HG03558 (cell line): ENCODE results near the gene CENPT.
A peak's percentile ranks its signal among the peaks of the same experiment; 100 is the strongest.
"Not testable (repeated sequence)": the region's sequence is repeated elsewhere in the genome, so short reads cannot be mapped to it uniquely, and the experiment has no call there.

ENCODE experiments used
- ATAC-seq: cut with Tn5 transposase; IDR thresholded peaks from one replicate; pipeline ENCODE4 v1.9.1; 2021; ENCODE audit warnings: moderate number of reproducible peaks; ENCODE audit not compliant: unreplicated experiment; ENCODE audit errors: extremely low read depth

The CENPT gene

GRCh38 chr16:67855789-67856188 is 8.3 kb upstream of the CENPT start:
- ATAC-seq = no peak

GRCh38 chr16:67853670-67854069 is 6.2 kb upstream of the CENPT start:
- no peak for ATAC-seq

GRCh38 chr16:67848118-67848517 is 625 bp upstream of the CENPT start:
- no peak for ATAC-seq

- ATAC-seq = peak; percentile 39
Measured at GRCh38 chr16:67846320-67847063, 1.0 kb downstream of the CENPT start, which contains the start of gene NUTF2. NUTF2 (plus strand) TSS chr16:67846933; CDS start chr16:67865131, 18,198 bp downstream.

GRCh38 chr16:67846063-67846319 is 1.5 kb downstream of the CENPT start:
- no peak for ATAC-seq

GRCh38 chr16:67845291-67846062 is 2.0 kb downstream of the CENPT start:
- no peak for ATAC-seq

- no peak for ATAC-seq
Measured at GRCh38 chr16:67844497-67844896, 3.0 kb downstream of the CENPT start.

GRCh38 chr16:67843343-67843765 is 4.1 kb downstream of the CENPT start:
- ATAC-seq = no peak

- no peak for ATAC-seq
Measured at GRCh38 chr16:67842509-67843342, 4.8 kb downstream of the CENPT start.

GRCh38 chr16:67841816-67842508 is 5.5 kb downstream of the CENPT start, which contains the start of gene THAP11:
THAP11 (plus strand) TSS chr16:67842320; CDS start chr16:67842555, 235 bp downstream.
- ATAC-seq = peak; percentile 26

- ATAC-seq = no peak
Measured at GRCh38 chr16:67841198-67841815, 6.2 kb downstream of the CENPT start.

GRCh38 chr16:67837811-67838210 is 9.7 kb downstream of the CENPT start:
- no peak for ATAC-seq

GRCh38 chr16:67837190-67837589 is 10.3 kb downstream of the CENPT start:
- ATAC-seq = not testable (repeated sequence)

GRCh38 chr16:67834242-67834614 is 13.3 kb downstream of the CENPT start:
- no peak for ATAC-seq

- ATAC-seq = peak; percentile 84
Measured at GRCh38 chr16:67833415-67834241, 13.9 kb downstream of the CENPT start.

GRCh38 chr16:67833030-67833414 is 14.5 kb downstream of the CENPT start:
- no peak for ATAC-seq

- ATAC-seq = no peak
Measured at GRCh38 chr16:67828651-67829050, 18.8 kb downstream of the CENPT start.

GRCh38 chr16:67825906-67826305 is 21.6 kb downstream of the CENPT start:
- ATAC-seq = no peak

- no peak for ATAC-seq
Measured at GRCh38 chr16:67825119-67825518, 22.4 kb downstream of the CENPT start.
